H1 (cell line): ENCODE results near the gene LYRM4. TPM values are rescaled to one million over a fixed set of nuclear protein-coding genes. Genes with fewer than 3 reads are reported as not detected.

ENCODE experiments used
- CTCF ChIA-PET: fragments of 300-600 bp; sonication (Branson Sonifier 250); formaldehyde crosslinking; loops from one replicate; lab custom pipeline; 2021; ENCODE audit not compliant: partially characterized antibody; lab: Charles Lee
- POLR2A ChIA-PET: fragments of 300-600 bp; sonication (Branson Sonifier 250); formaldehyde crosslinking; loops from one replicate; lab custom pipeline; 2021; ENCODE audit warnings: inconsistent platforms; ENCODE audit not compliant: partially characterized antibody; lab: Charles Lee
- DNase-seq, 2 experiments: peaks; one replicate each; pipeline versions ENCODE4 v3.0.0 to v3.0.0-alpha.2; 2010 to 2022; ENCODE audit warnings: low spot score in 2 of 2, low read depth in 1 of 2, mixed read lengths in 1 of 2
- FAIRE-seq: peaks from 2 replicates; lab custom pipeline; 2011; peaks lifted over from hg19 to GRCh38; lab: Jason Lieb, UNC
- H2AFZ ChIP-seq: 2 replicates; pipeline ENCODE4 v1.8.1; 2012; ENCODE audit warnings: low read length, inconsistent platforms
- H2AK5ac ChIP-seq: 2 replicates; pipeline ENCODE4 v1.6.1; 2013; ENCODE audit warnings: low read depth, low read length
- H2BK120ac ChIP-seq: replicated peaks from 2 replicates; pipeline ENCODE3; 2013; ENCODE audit warnings: low read depth, low read length, inconsistent platforms
- H2BK12ac ChIP-seq: 2 replicates; pipeline ENCODE4 v1.6.1; 2013; ENCODE audit warnings: low read depth, low read length
- H2BK15ac ChIP-seq: 2 replicates; pipeline ENCODE4 v1.6.1; 2013; ENCODE audit warnings: low read length
- H2BK20ac ChIP-seq: 2 replicates; pipeline ENCODE4 v1.6.1; 2013; ENCODE audit warnings: low read length
- H2BK5ac ChIP-seq: 2 replicates; pipeline ENCODE4 v1.6.1; 2013; ENCODE audit warnings: low read depth, low read length
- H3K14ac ChIP-seq: 2 replicates; pipeline ENCODE4 v1.6.1; 2013; ENCODE audit warnings: inconsistent platforms; ENCODE audit not compliant: insufficient read length
- H3K18ac ChIP-seq: 2 replicates; pipeline ENCODE4 v1.6.1; 2013; ENCODE audit warnings: low read length; ENCODE audit errors: extremely low read depth
- H3K23ac ChIP-seq: 2 replicates; pipeline ENCODE4 v1.6.1; 2013; ENCODE audit warnings: inconsistent platforms; ENCODE audit not compliant: insufficient read length
- H3K23me2 ChIP-seq: 2 replicates; pipeline ENCODE4 v1.6.1; 2013; ENCODE audit warnings: low read depth, low read length
- H3K27ac ChIP-seq: 2 replicates; pipeline ENCODE4 v1.6.1; 2011; ENCODE audit warnings: low read depth, low read length, inconsistent platforms
- H3K27me3 ChIP-seq, 4 experiments: replicated peaks in 1 of 4; 1 replicate in 1 of 4; 2 replicates in 3 of 4; pipeline versions ENCODE4 v1.6.1 to v1.8.1; 2011 to 2013; ENCODE audit warnings: low read length in 3 of 4, mild to moderate bottlenecking in 3 of 4, inconsistent platforms in 2 of 4, mixed read lengths in 2 of 4, moderate library complexity in 1 of 4; ENCODE audit not compliant: control insufficient read depth in 3 of 4, insufficient read depth in 3 of 4; ENCODE audit errors: extremely low read depth in 1 of 4
- H3K36me3 ChIP-seq, 4 experiments: 2 replicates each; pipeline versions ENCODE4 v1.6.1 to v1.8.1; 2011 to 2013; ENCODE audit warnings: mild to moderate bottlenecking in 4 of 4, low read length in 3 of 4, moderate library complexity in 2 of 4, control low read depth in 1 of 4, inconsistent platforms in 1 of 4; ENCODE audit not compliant: insufficient read depth in 4 of 4, control insufficient read depth in 2 of 4
- H3K4ac ChIP-seq: replicated peaks from 2 replicates; pipeline ENCODE3; 2013; ENCODE audit warnings: low read length, low read depth, mixed read lengths, inconsistent platforms; ENCODE audit not compliant: insufficient read length
- H3K4me1 ChIP-seq, 4 experiments: replicated peaks in 1 of 4; 1 replicate in 1 of 4; 2 replicates in 3 of 4; pipeline versions ENCODE4 v1.6.1 to v1.8.1; 2011 to 2013; ENCODE audit warnings: low read length in 3 of 4, inconsistent platforms in 2 of 4, mixed read lengths in 1 of 4; ENCODE audit not compliant: insufficient read depth in 4 of 4, control insufficient read depth in 3 of 4
- H3K4me2 ChIP-seq, 2 experiments: 2 replicates each; pipeline versions ENCODE4 v1.6.1 to v1.8.1; 2011 to 2013; ENCODE audit warnings: low read depth in 2 of 2, low read length in 2 of 2, control low read depth in 1 of 2, inconsistent platforms in 1 of 2, mild to moderate bottlenecking in 1 of 2; ENCODE audit not compliant: insufficient read depth in 1 of 2
- H3K4me3 ChIP-seq, 4 experiments: fragments of 200-600, 300-600 bp in 1 of 4; sonication (generic), shearing (Covaris generic), sonication (Bioruptor Twin) in 1 of 4; 2 replicates each; pipeline versions ENCODE4 v1.5.1 to v1.8.1; 2011 to 2016; ENCODE audit warnings: low read length in 4 of 4, low read depth in 3 of 4, control low read depth in 2 of 4, inconsistent platforms in 2 of 4, mild to moderate bottlenecking in 2 of 4, mixed read lengths in 1 of 4, moderate library complexity in 1 of 4; ENCODE audit not compliant: insufficient read depth in 2 of 4; ENCODE audit errors: extremely low read depth in 1 of 4
- H3K56ac ChIP-seq: replicated peaks from 2 replicates; pipeline ENCODE3; 2013; ENCODE audit warnings: low read depth, mild to moderate bottlenecking, mixed read lengths, low read length, inconsistent platforms; ENCODE audit not compliant: insufficient read length
- H3K79me1 ChIP-seq: 2 replicates; pipeline ENCODE4 v1.6.1; 2013; ENCODE audit warnings: low read depth, low read length, control low read depth
- H3K79me2 ChIP-seq, 2 experiments: 2 replicates each; pipeline versions ENCODE4 v1.6.1 to v1.8.1; 2012 to 2013; ENCODE audit warnings: low read length in 2 of 2, mild to moderate bottlenecking in 2 of 2, inconsistent platforms in 1 of 2; ENCODE audit not compliant: insufficient read depth in 2 of 2, control insufficient read depth in 1 of 2
- H3K9ac ChIP-seq, 4 experiments: replicated peaks in 1 of 4; 1 replicate in 1 of 4; 2 replicates in 3 of 4; pipeline versions ENCODE4 v1.6.1 to v1.8.1; 2011 to 2013; ENCODE audit warnings: low read depth in 3 of 4, low read length in 3 of 4, control low read depth in 2 of 4, mild to moderate bottlenecking in 2 of 4, moderate library complexity in 2 of 4, inconsistent platforms in 1 of 4; ENCODE audit errors: extremely low read depth in 1 of 4
- H3K9me3 ChIP-seq, 2 experiments: 2 replicates each; pipeline versions ENCODE4 v1.6.1 to v1.8.1; 2012 to 2013; ENCODE audit warnings: mild to moderate bottlenecking in 2 of 2, moderate library complexity in 2 of 2, control low read depth in 1 of 2, inconsistent platforms in 1 of 2, low read depth in 1 of 2, low read length in 1 of 2, mixed read lengths in 1 of 2; ENCODE audit not compliant: insufficient read depth in 2 of 2
- H4K20me1 ChIP-seq, 2 experiments: replicated peaks in 1 of 2; 2 replicates each; pipeline versions ENCODE3 to v1.8.1; 2011 to 2013; ENCODE audit warnings: inconsistent platforms in 2 of 2, low read length in 2 of 2, mild to moderate bottlenecking in 1 of 2; ENCODE audit not compliant: insufficient read depth in 2 of 2, control insufficient read depth in 1 of 2
- H4K5ac ChIP-seq: 2 replicates; pipeline ENCODE4 v1.6.1; 2013; ENCODE audit warnings: low read length, low read depth, mixed read lengths, inconsistent platforms; ENCODE audit not compliant: insufficient read length
- H4K8ac ChIP-seq: 2 replicates; pipeline ENCODE4 v1.8.0; 2013; ENCODE audit warnings: mild to moderate bottlenecking, moderate library complexity, low read length, inconsistent platforms; ENCODE audit not compliant: insufficient read depth; ENCODE audit errors: extremely low read depth
- H4K91ac ChIP-seq: replicated peaks from 2 replicates; pipeline ENCODE3; 2013; ENCODE audit warnings: low read length, mixed read lengths, inconsistent platforms; ENCODE audit not compliant: insufficient read length
- ASH2L ChIP-seq: fragments of 200-600, 300-600 bp; sonication (generic); IDR thresholded peaks from one replicate; pipeline ENCODE4 v1.7.1; 2017; ENCODE audit warnings: low read length
- BRCA1 ChIP-seq: IDR thresholded peaks from 2 replicates; pipeline ENCODE4 v1.6.1; 2012; ENCODE audit warnings: low read depth, low read length, improper control_type of control experiment
- CBX5 ChIP-seq: fragments of 300-800, 300-1000 bp; sonication (generic); IDR thresholded peaks from 2 replicates; pipeline ENCODE4 v1.7.1; 2016; ENCODE audit warnings: antibody characterized with exemption, low read length, low read depth
- CHD1 ChIP-seq: IDR thresholded peaks from 2 replicates; pipeline ENCODE4 v1.6.1; 2012; ENCODE audit warnings: low read depth, low read length, improper control_type of control experiment
- CREB1 ChIP-seq: IDR thresholded peaks from 2 replicates; pipeline ENCODE4 v1.6.1; 2012; ENCODE audit warnings: inconsistent platforms
- E2F6 ChIP-seq: IDR thresholded peaks from 2 replicates; pipeline ENCODE4 v1.6.1; 2012; ENCODE audit warnings: inconsistent platforms
- JUND ChIP-seq: IDR thresholded peaks from 2 replicates; pipeline ENCODE4 v1.6.1; 2011; ENCODE audit warnings: mild to moderate bottlenecking, improper control_type of control experiment, low read length
- KDM4A ChIP-seq: IDR thresholded peaks from one replicate; pipeline ENCODE4 v1.7.1; 2012; ENCODE audit warnings: low read depth, mild to moderate bottlenecking, moderate library complexity, low read length, inconsistent platforms; ENCODE audit not compliant: severe bottlenecking
- MAFK ChIP-seq: IDR thresholded peaks from 2 replicates; pipeline ENCODE4 v1.6.1; 2012; ENCODE audit warnings: low read depth, mild to moderate bottlenecking, improper control_type of control experiment, low read length
- MAX ChIP-seq: IDR thresholded peaks from 2 replicates; pipeline ENCODE4 v1.6.1; 2012; ENCODE audit warnings: inconsistent platforms
- PHF8 ChIP-seq: fragments of 200-600 bp; sonication (generic); conservative IDR thresholded peaks from 2 replicates; pipeline ENCODE4 v1.7.1; 2012; ENCODE audit warnings: low read depth, mild to moderate bottlenecking, inconsistent platforms, low read length, moderate library complexity
- POU5F1 ChIP-seq: IDR thresholded peaks from 2 replicates; pipeline ENCODE4 v1.6.1; 2011; ENCODE audit warnings: low read depth, mild to moderate bottlenecking, low read length, moderate library complexity
- TEAD4 ChIP-seq: IDR thresholded peaks from 2 replicates; pipeline ENCODE4 v1.6.1; 2012; ENCODE audit warnings: low read depth, low read length, inconsistent platforms, mixed read lengths
- ZNF274 ChIP-seq: IDR thresholded peaks from 2 replicates; pipeline ENCODE4 v1.7.0; 2012; ENCODE audit warnings: low read length, borderline replicate concordance; ENCODE audit errors: extremely low read depth
- WGBS, 2 experiments: shearing (Covaris generic) in 1 of 2; methylation state at CpG; one replicate each; pipeline versions ENCODE4 v1.1.6 to v1.1.7; 2013 to 2015; ENCODE audit warnings: low lambda C conversion rate in 2 of 2, mixed read lengths in 2 of 2, inconsistent platforms in 1 of 2, low coverage in 1 of 2, missing lambda C conversion rate in 1 of 2; ENCODE audit not compliant: insufficient replicate concordance in 2 of 2, insufficient coverage in 1 of 2, insufficient read length in 1 of 2; ENCODE audit errors: extremely low coverage in 1 of 2, missing lambda C conversion rate in 1 of 2; 5-methylcytosine and 5-hydroxymethylcytosine counted together
- polyA plus RNA-seq, 7 experiments: library from polyadenylated mRNA; depleted of rRNA in 3 of 7; stranded (reverse) in 5 of 7; unstranded in 2 of 7; fragments of >200 nt in 5 of 7; fragments of 200-250 nt in 2 of 7; gene quantifications; 1 replicate in 5 of 7; 2 replicates in 1 of 7; 4 replicates in 1 of 7; pipeline versions ENCODE4 v1.2.1 to v1.2.3, GENCODE V29; 2011 to 2013; ENCODE audit warnings: missing spikeins in 2 of 7, mixed read lengths in 2 of 7
- total RNA-seq: library from RNA; stranded (reverse); fragmentation: NEBNext Ultra II Directional; extraction: Animal tissue kit (Norgen Biotek cat#: 25700); gene quantifications from 2 replicates; pipeline ENCODE4 v1.2.1, GENCODE V29; 2021

Gene LYRM4
- total and polyA plus RNA-seq, 2 of the 8 experiments (the other 6 are each of a cell fraction or from before 2014, with no cell fraction given) = 56.6 to 62.8 TPM

GRCh38 chr6:5237805-5238204 lies 22.9 kb downstream of the LYRM4 start:
- no peak overlapping the region for H4K91ac ChIP-seq
- H3K27ac ChIP-seq = no peak overlapping the region
- no peak overlapping the region for H3K9ac ChIP-seq
- H2AK5ac ChIP-seq = no peak overlapping the region
- H3K27me3 ChIP-seq = no peaks in the 10 kb centered on the region
- no peak overlapping the region for H2BK15ac ChIP-seq
- peaks cover 5% of the 10 kb centered on the region; the same call in 1 of the 2 replicates for H3K79me1 ChIP-seq
- no peak overlapping the region for H2BK12ac ChIP-seq
- no peak overlapping the region for H4K8ac ChIP-seq
- H2AFZ ChIP-seq = no peak overlapping the region
- H2BK20ac ChIP-seq = no peak overlapping the region
- no peak overlapping the region for H3K14ac ChIP-seq
- H3K23me2 ChIP-seq = no peaks in the 10 kb centered on the region
- H3K56ac ChIP-seq = no peak overlapping the region
- DNase-seq (no peak), FAIRE-seq (no peak)
- peaks cover 9% of the 10 kb centered on the region in 2 experiments for H4K20me1 ChIP-seq
- no peaks in the 10 kb centered on the region for H3K9me3 ChIP-seq
- H3K4me2 ChIP-seq = no peak overlapping the region
- no peak overlapping the region for H3K4ac ChIP-seq
- 89% methylated on average over 4 of the region's 4 CpGs; no CpG with 5 or more reads in 1 of the 2 experiments for WGBS, 2 experiments
- H3K4me1 ChIP-seq = peaks cover 0 to 3% (median 1%) of the 10 kb centered on the region in 4 experiments; a peak in 3 of 7 replicates
- no peak overlapping the region for H2BK120ac ChIP-seq
- H3K18ac ChIP-seq = no peak overlapping the region
- H3K23ac ChIP-seq = no peak overlapping the region
- no peak overlapping the region for H3K4me3 ChIP-seq
- H3K36me3 ChIP-seq = no peaks in the 10 kb centered on the region; a peak in 2 of 8 replicates
- CTCF ChIA-PET = interaction anchor here (1.0 kb wide), 1 partner anchor 20 kb away, joined by 3 read pairs; no protein-coding TSS in a partner anchor
- H2BK5ac ChIP-seq = no peak overlapping the region
- H3K79me2 ChIP-seq = peaks cover 0 to 12% of the 10 kb centered on the region in 2 experiments; a peak in 2 of 4 replicates
- POLR2A ChIA-PET = no interaction called here
- H4K5ac ChIP-seq = no peak overlapping the region
- TF ChIP-seq CREB1 (no peak), JUND (no peak), BRCA1 (no peak), CHD1 (no peak), CBX5 (no peak), MAFK (no peak), POU5F1 (no peak), PHF8 (no peak), ASH2L (no peak), MAX (no peak), KDM4A (no peak), E2F6 (no peak), ZNF274 (no peak), TEAD4 (no peak)
